SU-DHL-6 (cell line): ENCODE results near the gene TSPO.

Source experiments
- H2AFZ ChIP-seq: fragments of 200-600 bp; sonication (generic); 2 replicates; pipeline ENCODE4 v1.6.1; 2014; ENCODE audit warnings: low read depth, mild to moderate bottlenecking, moderate library complexity, mixed read lengths, antibody characterized with exemption, low read length; ENCODE audit not compliant: severe bottlenecking
- H3F3A ChIP-seq: fragments of 200-600 bp; shearing (Covaris generic); 2 replicates; pipeline ENCODE4 v1.6.0; 2016; ENCODE audit warnings: antibody characterized with exemption, mild to moderate bottlenecking; ENCODE audit not compliant: insufficient read depth
- H3K27ac ChIP-seq: fragments of 200-600 bp; sonication (generic); 2 replicates; pipeline ENCODE4 v1.5.1; 2016; ENCODE audit warnings: low read depth, mild to moderate bottlenecking, low read length, moderate library complexity, mixed read lengths
- H3K27me3 ChIP-seq: fragments of 200-600 bp; sonication (generic), shearing (Covaris generic); 2 replicates; pipeline ENCODE4 v1.6.0; 2014; ENCODE audit warnings: mild to moderate bottlenecking, low read length
- H3K36me3 ChIP-seq: fragments of 200-600 bp; sonication (generic); 2 replicates; pipeline ENCODE4 v1.6.1; 2014; ENCODE audit warnings: mild to moderate bottlenecking, low read length, mixed read lengths
- H3K4me2 ChIP-seq: fragments of 300-600, 200-600 bp; shearing (Covaris generic), sonication (generic); 2 replicates; pipeline ENCODE4 v1.6.0; 2014; ENCODE audit warnings: low read length, low read depth, mild to moderate bottlenecking; ENCODE audit not compliant: poor library complexity, severe bottlenecking
- H3K4me3 ChIP-seq: fragments of 200-600 bp; sonication (generic); 2 replicates; pipeline ENCODE4 v1.5.1; 2014; ENCODE audit warnings: antibody characterized with exemption, low read length, mild to moderate bottlenecking, mixed read lengths; ENCODE audit not compliant: insufficient read depth, poor library complexity, severe bottlenecking
- H3K79me2 ChIP-seq: fragments of 200-600 bp; sonication (generic); 2 replicates; pipeline ENCODE4 v1.6.1; 2014; ENCODE audit warnings: mild to moderate bottlenecking, low read length, moderate library complexity; ENCODE audit not compliant: insufficient read depth
- H3K9ac ChIP-seq: fragments of 200-600 bp; sonication (generic); 2 replicates; pipeline ENCODE4 v1.7.0; 2014; ENCODE audit warnings: mild to moderate bottlenecking, low read length
- H3K9me2 ChIP-seq: fragments of 200-600 bp; sonication (generic); replicated peaks from 2 replicates; pipeline ENCODE4 v1.6.1; 2014; ENCODE audit warnings: low read length; ENCODE audit not compliant: insufficient read depth
- H3K9me3 ChIP-seq: fragments of 200-600 bp; sonication (generic); 2 replicates; pipeline ENCODE4 v1.6.1; 2014; ENCODE audit warnings: low read length, mixed read lengths; ENCODE audit not compliant: insufficient read depth
- H4K20me1 ChIP-seq: fragments of 200-600 bp; sonication (generic); 2 replicates; pipeline ENCODE4 v1.6.1; 2014; ENCODE audit warnings: low read depth, mild to moderate bottlenecking, antibody characterized with exemption, low read length, moderate library complexity, mixed read lengths
- CTCF ChIP-seq: fragments of 200-600 bp; sonication (generic); IDR thresholded peaks from one replicate; pipeline ENCODE4 v1.5.1; 2017; ENCODE audit warnings: antibody characterized with exemption, mild to moderate bottlenecking, low read length, moderate library complexity; ENCODE audit not compliant: insufficient read depth, poor library complexity, severe bottlenecking
- EZH2phosphoT487 ChIP-seq: fragments of 200-600 bp; sonication (generic), shearing (Covaris generic); conservative IDR thresholded peaks from 2 replicates; pipeline ENCODE4 v1.6.1; 2018; ENCODE audit warnings: mild to moderate bottlenecking, antibody characterized with exemption, low read length, moderate library complexity, mixed read lengths

Gene TSPO

GRCh38 chr22:43164636-43165035 is 13.3 kb downstream of the TSPO start:
- H3K4me2 ChIP-seq, result no peak overlapping the region
- no peak overlapping the region for H3K9ac ChIP-seq
- no peaks in the 10 kb centered on the region for H3K9me3 ChIP-seq
- TF ChIP-seq CTCF (no peak), EZH2phosphoT487 (no peak)
- H3F3A ChIP-seq, result no peaks in the 10 kb centered on the region
- no peaks in the 10 kb centered on the region for H3K79me2 ChIP-seq
- H3K27me3 ChIP-seq, result no peaks in the 10 kb centered on the region
- no peak overlapping the region for H3K4me3 ChIP-seq
- H3K9me2 ChIP-seq, result no peaks in the 10 kb centered on the region
- no peak overlapping the region for H3K27ac ChIP-seq
- no peak overlapping the region for H2AFZ ChIP-seq
- H4K20me1 ChIP-seq, result no peaks in the 10 kb centered on the region
- no peaks in the 10 kb centered on the region for H3K36me3 ChIP-seq

- Histone ChIP-seq H3K9me2 (no peaks in the 10 kb centered on the region), H3K27me3 (no peaks in the 10 kb centered on the region), H3K27ac (no peak overlapping the region), H3K79me2 (no peaks in the 10 kb centered on the region), H3K36me3 (no peaks in the 10 kb centered on the region), H3K9ac (no peak overlapping the region), H4K20me1 (no peaks in the 10 kb centered on the region), H3K4me2 (no peak overlapping the region), H2AFZ (no peak overlapping the region), H3K9me3 (no peaks in the 10 kb centered on the region), H3K4me3 (no peak overlapping the region), H3F3A (no peaks in the 10 kb centered on the region)
- TF ChIP-seq EZH2phosphoT487, result no peak
These were observed 15.0 kb downstream of the TSPO start for GRCh38 chr22:43166132-43166930.

GRCh38 chr22:43167001-43167589 is 15.7 kb downstream of the TSPO start:
- no peak overlapping the region for H2AFZ ChIP-seq
- TF ChIP-seq EZH2phosphoT487 (no peak), CTCF (no peak)
- H3K79me2 ChIP-seq, result no peaks in the 10 kb centered on the region
- no peaks in the 10 kb centered on the region for H3F3A ChIP-seq
- no peaks in the 10 kb centered on the region for H3K36me3 ChIP-seq
- H3K9me3 ChIP-seq, result no peaks in the 10 kb centered on the region
- no peak overlapping the region for H3K4me3 ChIP-seq
- H3K9me2 ChIP-seq, result no peaks in the 10 kb centered on the region
- H3K4me2 ChIP-seq, result no peak overlapping the region
- no peak overlapping the region for H3K27ac ChIP-seq
- H3K27me3 ChIP-seq, result no peaks in the 10 kb centered on the region
- no peak overlapping the region for H3K9ac ChIP-seq
- H4K20me1 ChIP-seq, result no peaks in the 10 kb centered on the region
